ENCODE results near the gene JAK2.
"Not testable (repeated sequence)": the region's sequence is repeated elsewhere in the genome, so short reads cannot be mapped to it uniquely, and the experiment has no call there.

Gene JAK2

GRCh38 chr9:4982721-4983482 lies 2.2 kb upstream of the JAK2 start:
- DNase-seq, result no peak

- DNase-seq, result no peak
These were observed 1.4 kb upstream of the JAK2 start for GRCh38 chr9:4983601-4984165.

DNA sequence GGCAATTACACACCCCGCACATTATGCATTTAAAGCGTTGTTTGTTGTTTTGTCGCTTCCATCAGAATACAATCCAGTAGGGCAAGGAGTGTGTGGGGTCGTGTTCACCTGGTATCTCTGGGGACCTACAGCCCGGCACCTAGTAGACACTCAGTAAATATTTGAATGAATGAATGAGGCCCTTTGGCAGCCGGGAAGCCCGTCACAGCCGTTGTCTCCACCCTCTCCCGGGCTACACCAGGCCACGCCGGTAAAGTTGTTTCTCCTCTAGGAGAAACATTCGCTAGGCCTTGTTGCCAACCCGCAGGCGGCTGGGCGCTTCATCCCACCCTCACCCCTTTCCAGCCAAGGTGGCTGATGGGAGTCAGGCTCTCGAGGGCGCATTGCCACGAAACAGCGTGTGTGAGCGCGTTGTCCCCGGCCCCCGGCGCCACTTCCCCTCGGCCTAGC lies 876 bp upstream of the JAK2 start:
- peak; percentile 72 for DNase-seq

GRCh38 chr9:4985386-4986266 lies 554 bp downstream of the JAK2 start:
- peak; percentile 35 for DNase-seq

GRCh38 chr9:4986296-4986695 lies 1.2 kb downstream of the JAK2 start:
- DNase-seq, result no peak

DNA sequence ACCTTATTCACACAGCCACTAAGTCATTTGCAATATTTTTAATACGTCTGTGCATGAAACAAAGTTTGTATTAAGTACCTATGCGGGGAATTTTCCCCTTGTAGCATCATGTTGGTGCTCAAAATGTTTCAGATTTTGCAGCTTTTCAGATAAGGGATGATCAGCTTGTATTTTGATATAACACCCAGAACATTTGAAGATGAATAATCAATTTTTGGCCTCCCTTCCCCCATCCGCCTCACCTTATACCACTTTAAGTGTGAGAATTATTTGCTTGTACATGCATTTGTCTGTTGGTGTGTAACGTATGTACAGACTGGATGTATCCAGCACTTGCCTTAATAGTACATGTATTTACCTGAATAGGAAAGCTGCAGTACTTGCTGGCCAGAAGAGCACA lies 1.7 kb downstream of the JAK2 start:
- DNase-seq, result no peak

- peak; percentile 69 for DNase-seq
These were observed 2.9 kb downstream of the JAK2 start for GRCh38 chr9:4987961-4988421.

GRCh38 chr9:4992872-4993271 lies 7.8 kb downstream of the JAK2 start:
- no peak for DNase-seq

GRCh38 chr9:4994166-4994890 lies 9.3 kb downstream of the JAK2 start:
- no peak for DNase-seq

DNA sequence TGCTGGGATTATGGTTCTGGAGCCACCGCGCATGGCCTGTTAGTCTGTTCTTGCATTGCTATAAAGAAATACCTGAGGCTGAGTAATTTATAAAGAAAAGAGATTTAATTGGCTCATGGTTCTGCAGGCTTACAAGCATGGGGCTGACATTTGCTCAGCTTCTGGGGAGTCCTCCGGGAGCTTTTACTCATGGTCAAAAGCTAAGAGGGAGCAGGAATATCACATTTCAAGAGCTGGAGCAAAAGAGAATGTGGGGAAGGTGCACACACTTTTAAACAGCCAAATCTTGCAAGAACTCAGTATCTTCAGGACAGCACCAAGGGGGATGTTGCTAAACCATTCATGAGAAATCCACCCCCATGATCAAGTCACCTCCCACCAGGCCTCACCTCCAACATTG lies 12.1 kb downstream of the JAK2 start:
- DNase-seq, result no peak

DNA sequence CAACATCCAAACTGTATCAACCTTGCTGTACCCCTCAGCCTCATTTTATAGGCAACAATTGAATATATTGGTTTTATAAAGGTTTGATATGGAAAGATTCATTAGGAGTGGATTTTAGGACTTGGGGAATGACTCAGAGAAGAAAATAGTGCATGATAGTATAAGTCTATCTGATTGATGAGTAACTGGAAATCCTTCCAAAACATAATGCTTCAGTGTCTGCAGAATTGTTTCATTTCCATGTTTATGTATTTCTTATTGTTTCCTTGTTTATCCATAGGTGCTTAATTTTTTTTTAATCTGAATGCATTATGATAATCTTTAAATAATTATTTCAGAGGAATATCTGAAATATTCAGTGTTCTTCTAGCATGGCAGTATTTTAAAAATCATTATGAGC lies 12.6 kb downstream of the JAK2 start:
- no peak for DNase-seq

DNA sequence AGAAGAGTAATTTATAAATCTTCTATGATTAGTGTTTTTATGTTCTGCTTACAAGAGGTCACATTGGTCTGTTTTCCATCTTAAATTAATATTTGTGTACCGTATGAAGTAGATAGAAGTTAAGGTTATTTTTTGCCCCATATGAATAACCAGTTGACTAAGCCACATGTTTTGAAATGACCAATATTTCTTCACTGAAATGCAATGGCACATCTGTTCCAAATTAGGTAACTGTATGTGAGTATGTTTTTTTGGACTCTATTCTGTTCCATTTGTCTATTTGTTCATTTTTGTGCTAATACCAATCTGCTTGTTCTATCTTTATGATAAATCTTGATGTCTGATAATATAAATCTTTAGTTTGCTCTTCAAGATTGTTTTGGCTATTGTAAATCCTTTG lies 17.7 kb downstream of the JAK2 start:
- no peak for DNase-seq

DNA sequence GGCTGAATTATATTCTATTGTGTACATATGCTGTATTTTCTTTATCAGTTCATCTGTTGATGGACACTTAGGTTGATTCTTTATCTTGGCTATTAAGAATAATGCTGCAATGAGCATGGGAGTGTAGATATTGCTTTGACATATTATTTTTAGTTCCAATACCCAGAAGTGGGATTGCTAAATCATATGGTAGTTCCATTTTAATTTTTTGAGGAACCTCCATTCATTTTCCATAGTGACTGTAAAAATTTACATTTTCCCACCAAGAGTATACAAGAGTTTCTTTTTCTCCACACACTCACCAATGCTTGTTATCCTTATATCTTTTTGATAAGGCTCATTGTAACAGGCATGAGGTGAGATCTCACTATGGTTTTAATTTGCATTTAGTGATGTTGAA lies 19.4 kb downstream of the JAK2 start:
- DNase-seq, result no peak

GRCh38 chr9:5008202-5008601 lies 23.1 kb downstream of the JAK2 start:
- DNase-seq, result no peak

DNA sequence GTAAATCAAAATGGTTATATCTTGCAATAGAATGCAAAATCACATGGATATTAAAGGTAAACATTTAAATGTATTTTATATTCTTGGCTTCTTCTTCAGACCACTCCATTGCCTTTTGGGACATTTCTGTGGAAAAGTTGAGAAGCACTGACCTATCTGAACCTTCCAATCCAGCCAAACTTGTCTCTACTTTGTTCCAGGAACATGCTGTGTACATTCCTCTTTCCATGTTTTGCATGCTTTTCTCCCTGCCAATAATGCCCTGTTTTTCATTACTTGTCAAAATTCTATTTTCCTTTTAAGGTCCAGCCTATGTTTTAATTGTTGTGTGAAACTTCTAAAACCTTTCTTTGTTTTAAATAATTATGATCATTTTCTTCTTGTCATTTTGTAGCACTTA lies 28.3 kb downstream of the JAK2 start:
- DNase-seq, result no peak

- DNase-seq, result no peak
These were observed 30.9 kb downstream of the JAK2 start for GRCh38 chr9:5015934-5016333.

DNA sequence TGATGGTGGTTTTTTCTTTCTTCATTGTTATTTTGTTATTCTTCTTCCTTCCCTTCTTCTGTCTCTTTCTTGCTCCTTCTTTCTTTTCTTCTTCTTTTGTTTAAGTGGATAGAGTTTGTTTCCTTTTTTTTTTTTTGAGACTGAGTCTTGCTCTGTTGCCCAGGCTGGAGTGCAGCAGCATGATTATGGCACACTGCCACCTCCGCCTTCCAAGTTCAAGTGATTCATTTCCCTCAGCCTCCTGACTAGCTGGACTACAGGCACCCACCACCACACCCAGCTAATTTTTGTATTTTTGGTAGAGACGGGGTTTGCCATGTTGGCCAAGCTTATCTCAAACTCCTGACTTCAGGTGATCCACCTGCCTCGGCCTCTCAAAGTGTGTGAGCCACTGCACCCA lies 40.3 kb downstream of the JAK2 start:
- no peak for DNase-seq

- not testable (repeated sequence) for DNase-seq
These were observed 46.9 kb downstream of the JAK2 start for GRCh38 chr9:5031941-5032340.

DNA sequence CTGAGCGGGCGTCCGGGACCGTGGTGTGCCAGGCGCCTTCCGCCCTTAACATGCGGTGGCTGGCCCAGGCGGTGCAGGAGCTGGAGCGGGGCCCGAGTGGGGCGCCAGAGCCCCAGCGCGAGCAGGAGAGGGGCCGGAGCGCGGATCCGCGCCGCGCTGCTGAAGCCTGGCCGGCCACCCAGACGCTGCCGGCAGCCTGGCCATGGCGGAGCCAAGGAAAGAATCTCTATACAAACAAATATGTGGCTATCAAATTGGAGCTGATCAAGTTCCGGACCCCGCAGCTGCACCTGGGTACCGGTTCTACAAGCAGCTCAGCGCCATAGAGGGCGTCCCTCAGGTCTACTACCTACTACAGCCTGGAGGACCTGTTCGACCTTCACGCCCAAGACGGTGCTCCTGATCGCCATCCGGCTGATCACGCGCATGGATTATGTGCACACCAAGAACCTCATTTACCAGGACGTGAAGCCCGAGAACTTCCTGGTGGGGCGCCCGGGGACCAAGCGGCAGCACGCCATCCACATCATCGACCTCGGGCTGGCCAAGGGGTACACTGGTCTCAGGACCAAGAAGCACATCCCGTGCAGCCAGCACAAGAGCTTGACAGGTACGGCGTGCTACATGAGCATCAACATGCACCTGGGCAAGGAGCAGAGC lies 55.8 kb downstream of the JAK2 start:
- no peak for DNase-seq

DNA sequence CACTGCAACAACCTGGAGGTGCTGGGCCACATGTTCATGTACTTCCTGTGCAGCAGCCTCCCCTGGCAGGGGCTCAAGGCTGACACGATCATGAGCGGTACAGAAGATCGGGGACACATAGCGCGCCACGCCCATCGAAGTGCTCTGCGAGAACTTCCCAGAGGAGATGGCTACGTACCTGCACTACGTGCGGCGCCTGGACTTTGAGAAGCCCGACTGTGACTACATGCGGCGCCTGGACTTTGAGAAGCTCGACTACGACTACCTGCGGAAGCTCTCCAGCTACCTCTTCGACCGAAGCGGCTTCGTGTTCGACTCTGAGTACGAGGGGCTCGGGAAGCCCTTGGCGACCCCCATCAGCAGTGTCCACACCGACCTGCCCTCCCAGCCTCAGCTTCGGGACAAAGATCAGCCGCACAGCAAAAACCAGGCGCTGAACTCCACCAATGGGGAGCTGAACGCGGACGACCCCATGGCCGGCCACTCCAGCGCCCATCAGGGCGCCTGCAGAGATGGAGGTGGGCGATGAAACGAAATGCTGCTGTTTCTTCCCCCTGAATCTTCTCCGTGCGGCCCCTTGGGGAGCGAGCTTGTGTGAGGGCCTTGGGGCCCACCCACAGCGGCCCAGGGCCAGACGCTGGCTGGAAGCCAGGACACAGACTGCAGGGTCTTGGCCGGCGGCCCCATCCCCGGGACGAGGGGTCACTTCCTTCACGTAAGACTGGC lies 56.5 kb downstream of the JAK2 start:
- no peak for DNase-seq

GRCh38 chr9:5042661-5043178 lies 57.6 kb downstream of the JAK2 start:
- DNase-seq, result no peak

All from midbrain (tissue), 1 donor.